Ovary (tissue), 9 donors: ENCODE measurements around the gene GRID1. TPM values are rescaled to one million over a fixed set of nuclear protein-coding genes. Genes with fewer than 3 reads are reported as not detected.

Experiments
- DNase-seq, 5 donors: peaks; one replicate each; pipeline ENCODE4 v3.0.0-alpha.2; 2019 to 2020
- H3K27ac ChIP-seq, 2 donors: fragments of 200-600 bp; one replicate each; pipeline versions ENCODE4 v1.5.1 to v1.8.0; 2019 to 2022
- H3K27me3 ChIP-seq: fragments of 200-600 bp; one replicate; pipeline ENCODE4 v1.8.0; 2022
- H3K36me3 ChIP-seq: fragments of 200-600 bp; sonication (generic); one replicate; pipeline ENCODE4 v1.5.1; 2019
- H3K4me1 ChIP-seq: one replicate; pipeline ENCODE4 v1.8.1; 2013; ENCODE audit warnings: mild to moderate bottlenecking, moderate library complexity; ENCODE audit not compliant: insufficient read depth
- H3K4me3 ChIP-seq: fragments of 200-600 bp; sonication (generic); one replicate; pipeline ENCODE4 v1.5.1; 2017
- H3K9me3 ChIP-seq, 2 donors: fragments of 200-600 bp in 1 of 2; sonication (generic) in 1 of 2; one replicate each; pipeline versions ENCODE4 v1.5.1 to v1.8.1; 2013 to 2019; ENCODE audit warnings: mild to moderate bottlenecking in 1 of 2, moderate library complexity in 1 of 2
- CTCF ChIP-seq, 3 donors: fragments of 450-650 bp in 2 of 3; fragments of 200-600 bp in 1 of 3; IDR thresholded peaks; one replicate each; pipeline versions ENCODE4 v1.5.1 to v1.8.0; 2016 to 2022; ENCODE audit warnings: antibody characterized with exemption in 3 of 3, mild to moderate bottlenecking in 1 of 3
- EP300 ChIP-seq: sonication (generic); formaldehyde crosslinking; IDR thresholded peaks from one replicate; pipeline ENCODE4 v1.6.1; 2017; ENCODE audit warnings: antibody characterized with exemption
- POLR2A ChIP-seq: fragments of 450-650 bp; IDR thresholded peaks from one replicate; pipeline ENCODE4 v1.6.1; 2017; ENCODE audit warnings: antibody characterized with exemption, mild to moderate bottlenecking, moderate library complexity
- WGBS, 3 donors: extraction: QIAGEN DNeasy Blood & Tissue Kit in 1 of 3; methylation state at CpG; one replicate each; pipeline versions ENCODE4 v1.1.5 to v1.1.7; 2013 to 2017; 5-methylcytosine and 5-hydroxymethylcytosine counted together
- intact Hi-C, 4 donors: fragments of 100-400 bp; cut with DNase I; formaldehyde crosslinking; loops; one replicate each; pipeline versions ENCODE4 v1.11.0 to v1.15.1; 2022 to 2023
- polyA plus RNA-seq, 2 donors: library from polyadenylated mRNA; stranded (reverse); fragments of 200-250 nt in 1 of 2; fragments of 350-450 nt in 1 of 2; fragmentation: Illumina TruSeq in 1 of 2; extraction: RNeasy Lipid Tissue Mini Kit (QIAGEN cat#74804) in 1 of 2; gene quantifications; one replicate each; pipeline ENCODE4 v1.2.3, GENCODE V29; 2013 to 2014
- total RNA-seq, 7 donors: library from RNA; depleted of rRNA in 2 of 7; stranded (reverse); fragments of >200 nt in 2 of 7; fragmentation: NEBNext Ultra II Directional in 3 of 7; extraction: Animal tissue kit (Norgen Biotek cat#: 25700) in 3 of 7; gene quantifications; one replicate each; pipeline versions ENCODE4 v1.1.0 to v1.2.4, GENCODE V29; 2016 to 2023
- donor health status: DM: no; HTN: no; CAD: no; lungs with moderate emphysema.
- donor health status: DM: no; HTN: no; CAD: no.
- donor health status: Bipolar disorder and iron deficiency.
- donor health status: DM: yes; HTN: yes; CAD: no.
- donor health status: DM: no; HTN: no; CAD: no.
- donor health status: DM: yes; HTN: yes; CAD: no.

The GRID1 gene
- total and polyA plus RNA-seq, 9 donors = 0.57 to 6.2 (median 1.8) TPM

- intact Hi-C loops = no loop called here
- 65 to 76% (median 74%) methylated on average over 2 of the region's 2 CpGs for WGBS, 3 donors
- H3K4me3 ChIP-seq = no peak overlapping the region
- TF ChIP-seq CTCF (IDR thresholded peaks at IDR 0.05) (no peak), POLR2A (no peak), EP300 (no peak)
- no peaks in the 10 kb centered on the region for H3K27me3 ChIP-seq
- DNase-seq = no peak
- no peak overlapping the region for H3K27ac ChIP-seq
- H3K9me3 ChIP-seq = peaks cover 0 to 5% of the 10 kb centered on the region in 2 donors
- no peaks in the 10 kb centered on the region for H3K4me1 ChIP-seq
- no peaks in the 10 kb centered on the region for H3K36me3 ChIP-seq
Measured at GRCh38 chr10:85888559-85888958, 478.0 kb downstream of the GRID1 start.

GRCh38 chr10:85888004-85888403 lies 478.6 kb downstream of the GRID1 start:
- no peaks in the 10 kb centered on the region for H3K36me3 ChIP-seq
- H3K27me3 ChIP-seq = no peaks in the 10 kb centered on the region
- peaks cover 0 to 5% of the 10 kb centered on the region in 2 donors for H3K9me3 ChIP-seq
- H3K4me1 ChIP-seq = no peaks in the 10 kb centered on the region
- 67 to 82% (median 70%) methylated on average over 3 of the region's 3 CpGs for WGBS, 3 donors
- no peak overlapping the region for H3K4me3 ChIP-seq
- no peak overlapping the region for H3K27ac ChIP-seq
- TF ChIP-seq CTCF (IDR thresholded peaks at IDR 0.05) (no peak), EP300 (no peak), POLR2A (no peak)
- intact Hi-C loops = no loop called here
- no peak for DNase-seq

GRCh38 chr10:85874208-85874607 lies 492.4 kb downstream of the GRID1 start:
- H3K9me3 ChIP-seq = no peaks in the 10 kb centered on the region
- no peak for DNase-seq
- TF ChIP-seq CTCF (IDR thresholded peaks at IDR 0.05) = no peak
- TF ChIP-seq EP300 = no peak
- TF ChIP-seq POLR2A = no peak
- H3K27me3 ChIP-seq = no peaks in the 10 kb centered on the region
- intact Hi-C loops = no loop called here
- H3K27ac ChIP-seq = no peak overlapping the region
- H3K36me3 ChIP-seq = no peaks in the 10 kb centered on the region
- H3K4me1 ChIP-seq = no peaks in the 10 kb centered on the region
- H3K4me3 ChIP-seq = no peak overlapping the region

GRCh38 chr10:85873063-85873462 lies 493.5 kb downstream of the GRID1 start:
- no peak for DNase-seq
- H3K9me3 ChIP-seq = no peaks in the 10 kb centered on the region
- no peak overlapping the region for H3K27ac ChIP-seq
- no peaks in the 10 kb centered on the region for H3K36me3 ChIP-seq
- H3K4me1 ChIP-seq = no peaks in the 10 kb centered on the region
- H3K27me3 ChIP-seq = no peaks in the 10 kb centered on the region
- intact Hi-C loops = no loop called here
- no peak overlapping the region for H3K4me3 ChIP-seq
- TF ChIP-seq EP300 (no peak), POLR2A (no peak), CTCF (IDR thresholded peaks at IDR 0.05) (no peak)
- WGBS, 3 donors = 86 to 87% (median 86%) methylated on average over 3 of the region's 3 CpGs
